A549 (cell line): ENCODE results near the gene SUSD3.

ENCODE experiments used
- CEBPB ChIP-seq, 2 experiments: fragments of >200 bp in 1 of 2; sonication (Bioruptor Twin) in 1 of 2; formaldehyde crosslinking in 1 of 2; IDR thresholded peaks; 2 replicates each; pipeline ENCODE4 v1.6.1; 2012 to 2016
- CTCF ChIP-seq: fragments of >200 bp; sonication (Bioruptor Twin); formaldehyde crosslinking; IDR thresholded peaks from 3 replicates; pipeline ENCODE4 v1.5.1; 2016
- MAFK ChIP-seq: fragments of 450-650 bp; IDR thresholded peaks from 2 replicates; pipeline ENCODE4 v1.6.1; 2014; ENCODE audit not compliant: partially characterized antibody

GRCh38 chr9:93089024-93089423, 30.5 kb downstream of the SUSD3 start:
- TF ChIP-seq CEBPB (IDR thresholded peaks at IDR 0.05) = no peak
- TF ChIP-seq MAFK = no peak
- TF ChIP-seq CTCF = no peak
